HG03060 (cell line): ENCODE measurements around the gene SH3PXD2A.

Source experiments
- ATAC-seq: cut with Tn5 transposase; IDR thresholded peaks from one replicate; pipeline ENCODE4 v1.9.1; 2021; ENCODE audit warnings: low read depth, moderate number of reproducible peaks; ENCODE audit not compliant: unreplicated experiment

Gene SH3PXD2A

GRCh38 chr10:103558911-103559310 is 296.5 kb downstream of the SH3PXD2A start:
- ATAC-seq = no peak

GRCh38 chr10:103557455-103557854 is 297.9 kb downstream of the SH3PXD2A start:
- ATAC-seq = no peak

- no peak for ATAC-seq
Measured at GRCh38 chr10:103556383-103557007, 298.9 kb downstream of the SH3PXD2A start.

DNA sequence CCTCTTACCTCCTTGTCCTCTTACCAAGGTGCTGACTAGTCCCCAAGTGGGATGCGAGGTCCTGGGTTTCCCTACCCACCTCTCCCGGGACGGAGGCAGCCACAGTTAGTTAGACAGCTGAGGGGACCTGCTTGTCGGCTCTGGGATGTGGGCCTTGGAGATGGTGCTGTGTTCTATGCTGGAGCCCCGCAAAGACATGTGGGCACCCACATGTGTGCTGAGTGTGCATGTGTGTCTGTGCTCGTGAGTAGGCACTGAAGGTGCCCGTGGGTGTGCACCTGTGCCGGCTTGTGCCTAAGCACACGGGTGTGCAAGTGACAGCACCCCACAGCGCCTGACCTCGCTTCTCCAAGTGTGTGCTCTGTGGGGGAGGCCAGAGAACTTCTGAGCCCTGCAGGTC is 299.7 kb downstream of the SH3PXD2A start:
- ATAC-seq = no peak

GRCh38 chr10:103555325-103555649 is 300.1 kb downstream of the SH3PXD2A start:
- ATAC-seq = no peak

GRCh38 chr10:103554488-103555324 is 300.7 kb downstream of the SH3PXD2A start:
- no peak for ATAC-seq

DNA sequence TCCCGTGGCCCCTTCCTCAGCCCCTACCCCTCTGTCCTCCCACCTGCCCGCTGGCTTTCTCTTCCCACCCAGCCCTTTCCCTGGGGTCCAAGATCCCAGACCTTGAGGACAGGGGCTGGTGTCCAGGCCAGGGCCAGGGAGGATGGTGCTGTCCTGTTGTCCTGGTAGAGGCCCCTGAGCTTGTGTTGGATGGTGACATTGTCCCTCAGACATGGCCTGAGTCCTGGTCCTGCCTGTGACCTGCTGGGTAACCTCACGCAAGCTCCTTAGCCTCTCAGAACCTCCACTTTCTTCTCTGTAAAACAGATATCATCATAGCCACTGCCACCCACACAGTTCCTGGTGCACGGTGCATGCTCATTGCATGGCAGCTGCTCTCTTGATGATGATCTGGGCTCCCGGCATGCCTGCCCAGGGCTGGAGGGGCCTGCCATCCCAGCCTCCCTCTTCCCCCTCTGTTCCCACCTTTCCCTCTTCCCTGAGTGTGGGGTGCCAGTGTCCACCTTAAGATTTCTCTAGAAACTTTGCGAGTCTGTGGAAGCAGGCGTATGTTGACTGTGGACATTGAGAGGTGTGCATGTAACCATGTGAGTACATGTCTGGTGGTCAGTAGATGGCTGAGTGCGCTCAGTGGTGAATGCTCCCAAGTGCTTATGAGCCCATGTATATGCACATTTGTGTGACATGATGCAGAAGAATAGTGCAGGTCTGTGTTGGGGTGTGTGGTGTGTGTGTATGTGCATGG is 301.5 kb downstream of the SH3PXD2A start:
- ATAC-seq = no peak

DNA sequence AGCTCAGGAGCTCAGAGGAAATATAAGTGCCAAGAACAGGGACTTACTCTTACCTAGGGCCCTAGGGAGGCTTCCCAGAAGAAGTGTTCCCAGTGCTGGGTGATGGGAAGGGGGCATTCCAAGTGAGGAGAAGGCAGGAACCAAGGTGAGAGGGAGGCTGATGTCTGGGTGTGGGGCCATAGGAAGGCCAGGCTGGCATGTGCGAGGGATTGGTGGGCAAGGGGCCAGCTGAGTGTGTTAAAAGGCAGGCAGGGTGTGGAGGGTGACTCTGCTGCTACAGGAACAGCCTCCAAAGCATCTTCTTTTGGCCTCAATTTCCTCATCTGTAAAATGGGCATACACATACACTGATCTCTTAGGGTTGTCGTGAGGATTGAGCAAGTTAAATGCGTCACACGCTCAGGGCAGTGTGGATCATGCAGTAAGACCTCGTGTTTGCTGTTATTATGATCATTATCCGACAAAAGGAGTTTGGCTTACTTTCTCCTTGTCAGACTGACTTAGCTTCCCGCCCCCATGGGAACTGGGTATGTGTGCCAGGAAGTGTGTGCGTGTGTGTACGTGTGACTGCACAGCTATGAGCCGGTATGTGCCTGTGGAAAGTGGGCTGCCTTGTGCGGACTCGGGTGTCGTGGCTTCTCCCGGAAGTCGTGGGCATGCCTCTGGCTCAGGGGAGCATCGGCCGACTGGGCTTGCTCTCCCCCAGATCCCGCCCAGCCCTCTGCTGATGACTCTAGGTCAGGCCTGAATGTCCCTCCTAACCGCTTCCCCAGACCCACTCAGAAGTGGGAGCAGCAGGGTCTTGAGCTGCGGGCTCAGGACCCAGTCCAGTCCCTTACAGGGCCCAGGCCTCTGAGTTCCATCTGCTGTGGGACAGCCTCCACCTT is 302.3 kb downstream of the SH3PXD2A start:
- ATAC-seq = no peak

DNA sequence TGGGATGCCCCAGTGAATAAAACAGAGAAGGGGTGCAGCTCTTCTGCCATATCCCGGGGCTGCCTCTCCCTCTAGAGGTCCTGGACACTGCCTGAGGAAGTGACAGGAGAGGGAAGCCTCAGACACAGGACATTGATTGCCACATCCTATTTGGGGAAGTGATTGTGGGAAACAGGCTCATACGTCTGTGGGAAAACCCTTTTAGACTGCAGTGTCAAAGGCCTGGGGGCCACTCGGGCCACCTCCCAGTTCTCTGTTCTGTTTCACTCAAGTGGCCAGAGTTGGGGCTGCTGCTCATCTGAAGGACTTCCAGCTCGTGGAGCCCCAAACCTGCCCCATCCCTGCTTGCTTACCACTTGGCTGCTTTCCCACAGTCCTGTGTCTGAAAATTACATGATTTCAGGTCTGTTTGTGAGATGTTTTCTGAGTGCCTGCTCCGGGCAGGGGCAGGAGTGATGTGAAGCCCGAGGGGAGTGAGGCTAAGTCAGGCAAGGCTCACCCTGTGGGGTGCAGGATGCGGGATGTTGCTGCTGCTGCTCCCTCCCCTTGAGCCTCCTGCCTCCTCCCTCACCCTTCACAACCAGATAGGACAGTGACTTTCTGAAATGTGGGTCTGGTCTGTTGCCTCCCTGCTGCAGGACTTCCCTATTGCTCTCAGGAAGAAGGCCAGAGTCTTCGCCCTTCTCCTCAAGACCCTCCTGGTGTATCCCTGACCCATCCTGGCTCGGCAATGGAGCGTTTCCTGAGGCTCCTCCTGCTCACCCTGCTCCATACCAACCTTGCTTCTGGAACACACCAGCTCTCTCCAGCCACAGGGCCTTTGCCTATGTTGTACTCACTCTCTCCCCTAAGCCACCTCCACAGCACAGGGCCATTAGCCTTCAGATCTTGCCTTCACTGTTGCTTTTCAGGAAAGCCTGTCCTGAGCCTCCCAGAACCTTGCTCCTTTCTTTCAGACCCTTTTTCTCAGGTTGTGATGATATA is 303.5 kb downstream of the SH3PXD2A start:
- ATAC-seq = no peak

DNA sequence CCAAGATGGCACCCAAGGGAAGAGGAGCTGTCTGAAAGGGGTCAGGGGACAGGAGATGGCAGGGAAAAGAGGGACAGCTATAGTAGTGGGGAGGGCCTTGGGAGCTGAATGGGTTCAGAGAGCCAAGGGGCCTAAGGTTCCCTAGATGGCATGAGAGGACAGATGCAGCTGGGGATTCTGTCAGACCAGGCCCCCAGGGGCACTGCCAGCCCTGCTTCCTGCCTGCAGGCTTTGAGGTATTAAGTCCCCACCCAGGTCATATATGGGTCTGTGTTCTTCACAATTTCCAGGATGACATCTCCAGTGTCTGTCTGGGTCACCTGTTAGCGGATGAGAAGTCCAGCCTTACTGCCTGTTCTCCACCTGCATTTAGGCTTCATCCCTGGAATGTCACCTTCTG is 305.1 kb downstream of the SH3PXD2A start:
- no peak for ATAC-seq

GRCh38 chr10:103549349-103549685 is 306.1 kb downstream of the SH3PXD2A start:
- no peak for ATAC-seq

DNA sequence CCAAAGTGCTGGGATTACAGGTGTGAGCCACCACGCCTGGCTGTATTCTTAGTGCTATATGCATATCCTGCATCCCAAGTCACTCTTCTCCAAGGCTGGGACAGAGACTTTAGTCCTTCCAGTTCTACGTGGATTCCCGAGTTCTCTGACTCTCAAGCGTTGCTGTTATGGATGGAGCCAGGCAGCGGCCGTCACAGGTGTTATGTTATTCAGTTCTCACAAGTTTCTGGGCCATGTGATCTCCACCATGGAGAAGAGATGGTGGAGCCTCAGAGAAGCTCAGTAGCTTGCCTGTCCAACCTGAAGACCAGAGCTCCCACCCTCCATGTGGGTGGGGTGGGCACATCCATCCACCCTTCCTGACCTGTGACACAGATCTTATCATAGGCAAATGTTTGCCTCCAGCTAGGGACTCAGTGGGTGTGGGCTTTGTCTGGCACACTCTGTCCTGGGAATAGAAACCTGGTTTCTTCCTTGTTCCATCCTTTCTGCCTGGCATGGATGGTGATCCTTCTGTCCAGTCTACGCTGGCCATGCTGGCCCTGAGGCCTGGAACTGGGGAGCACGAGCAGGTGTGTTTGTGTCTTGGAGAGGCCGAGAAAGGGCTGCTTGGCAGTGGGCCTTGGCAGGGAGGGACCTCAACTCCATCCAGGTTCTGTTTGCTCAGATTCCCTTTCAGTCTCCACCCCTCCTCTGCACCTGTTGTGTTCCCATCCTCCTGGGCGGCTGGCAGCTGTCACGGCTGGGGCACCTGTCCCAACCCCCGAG is 306.6 kb downstream of the SH3PXD2A start:
- no peak for ATAC-seq

GRCh38 chr10:103548006-103548405 is 307.4 kb downstream of the SH3PXD2A start:
- no peak for ATAC-seq

DNA sequence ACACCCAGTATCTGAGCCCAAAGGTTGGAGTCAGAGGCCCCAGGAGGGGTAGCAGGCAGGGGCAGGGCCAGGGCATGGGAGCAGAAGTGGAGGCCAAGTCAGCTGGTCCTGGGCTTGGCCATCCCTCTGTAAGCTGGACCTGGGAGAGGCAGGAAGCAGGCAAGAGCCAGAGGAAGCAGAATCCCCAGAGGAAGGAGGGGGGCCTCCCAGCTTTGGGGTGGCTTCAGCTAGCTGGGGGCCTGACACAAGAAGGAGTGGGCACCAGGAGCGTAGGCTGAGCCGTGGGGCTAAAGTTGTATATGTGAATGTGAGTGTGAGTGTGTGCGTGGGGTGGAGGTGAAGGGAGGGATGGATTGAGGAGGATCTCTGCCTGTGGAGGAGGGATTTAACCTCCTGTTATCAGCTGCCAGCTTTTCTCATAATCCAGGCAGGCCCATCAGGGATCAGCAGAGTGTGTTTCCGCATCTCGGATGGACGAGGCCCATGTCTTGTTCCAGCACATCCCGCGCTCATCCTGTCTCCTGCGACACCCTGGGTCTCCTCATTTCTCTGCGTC is 307.9 kb downstream of the SH3PXD2A start:
- no peak for ATAC-seq

DNA sequence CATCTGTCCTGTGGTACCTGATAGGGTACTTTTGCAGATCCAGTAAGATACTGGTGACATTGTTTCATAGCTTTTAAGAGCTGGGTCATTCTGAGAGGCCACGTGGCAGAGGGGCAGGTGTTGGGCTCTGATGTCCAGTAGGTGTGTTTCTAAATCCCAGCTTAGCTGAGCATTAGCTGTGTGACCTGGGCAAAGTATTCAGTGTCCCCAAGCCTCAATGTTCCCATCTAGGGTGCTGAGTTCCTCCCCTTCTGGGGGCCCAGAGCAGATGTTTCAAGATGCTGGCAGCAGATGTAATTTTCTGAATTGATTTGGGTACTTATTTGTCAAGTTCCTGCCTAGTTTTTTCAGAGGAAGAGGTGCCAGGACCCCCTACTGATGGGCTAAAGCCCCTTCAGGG is 309.0 kb downstream of the SH3PXD2A start:
- no peak for ATAC-seq

DNA sequence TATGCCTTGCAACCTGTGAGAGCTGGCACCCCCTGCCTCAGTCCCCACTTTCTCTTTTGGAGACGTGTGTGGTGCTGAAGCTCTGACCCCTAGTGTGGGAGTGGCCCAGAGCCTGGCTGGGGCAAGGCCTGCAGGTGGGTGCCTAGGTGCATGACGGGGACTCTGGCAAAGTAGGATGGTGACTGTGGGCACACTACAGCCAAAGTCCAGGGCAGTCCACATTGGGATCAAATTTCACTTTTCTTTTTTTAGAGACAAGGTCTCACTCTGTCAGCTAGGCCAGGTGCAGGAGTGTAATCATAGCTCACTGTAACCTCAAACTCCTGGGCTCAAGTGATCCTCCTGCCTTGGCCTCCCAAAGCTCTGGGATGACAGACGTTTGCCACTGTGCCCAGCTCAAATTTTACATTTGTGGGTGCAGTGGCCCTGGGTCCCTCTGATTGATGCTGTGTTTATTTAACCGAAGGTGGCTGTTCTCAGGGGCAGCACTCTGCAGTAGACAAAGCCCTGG is 309.6 kb downstream of the SH3PXD2A start:
- no peak for ATAC-seq

GRCh38 chr10:103545366-103545765 is 310.0 kb downstream of the SH3PXD2A start:
- no peak for ATAC-seq

DNA sequence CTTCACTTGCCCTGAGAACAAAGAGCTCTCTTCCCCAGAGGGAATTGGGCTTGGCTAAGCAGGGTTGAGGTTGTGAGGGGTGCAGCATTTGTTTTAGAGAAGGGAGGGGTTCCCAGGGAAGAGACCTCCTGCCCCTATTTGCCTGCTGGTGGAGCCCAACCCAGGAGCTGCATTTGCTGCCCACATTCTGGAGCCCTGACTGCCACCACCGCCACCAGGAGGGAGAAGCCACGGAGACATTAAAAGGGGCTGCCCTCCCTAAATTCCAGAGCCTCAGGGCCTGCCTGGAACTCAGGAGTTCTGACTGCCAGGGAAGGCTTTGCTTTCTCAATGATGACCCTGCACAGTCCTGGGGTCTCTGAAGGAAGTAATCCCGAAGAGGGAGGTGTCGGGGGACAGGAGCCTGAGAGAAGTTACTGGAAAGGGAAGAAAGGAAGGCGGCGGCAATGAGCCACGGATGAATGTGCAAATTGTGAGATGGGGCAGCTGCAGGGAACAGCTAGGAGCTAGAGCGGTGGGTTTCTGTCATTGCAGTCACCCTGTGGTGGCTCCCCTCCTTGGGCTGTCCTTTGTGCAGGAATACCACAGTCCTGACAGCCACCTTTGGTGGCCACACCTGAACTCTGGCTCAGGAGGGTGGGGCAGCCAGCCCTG is 310.6 kb downstream of the SH3PXD2A start:
- ATAC-seq = no peak
